NOMO-1 treated with DMSO at 0.1 percent for 48 hours (cell line): Measurements from ENCODE around the gene RAB1A.
"Not testable (repeated sequence)": the region's sequence is repeated elsewhere in the genome, so short reads cannot be mapped to it uniquely, and the experiment has no call there.

Experiments used
- DNase-seq: peaks from one replicate; lab custom pipeline; 2025; ENCODE audit not compliant: unreplicated experiment; lab: John Stamatoyannopoulos, UW

The RAB1A gene

DNA sequence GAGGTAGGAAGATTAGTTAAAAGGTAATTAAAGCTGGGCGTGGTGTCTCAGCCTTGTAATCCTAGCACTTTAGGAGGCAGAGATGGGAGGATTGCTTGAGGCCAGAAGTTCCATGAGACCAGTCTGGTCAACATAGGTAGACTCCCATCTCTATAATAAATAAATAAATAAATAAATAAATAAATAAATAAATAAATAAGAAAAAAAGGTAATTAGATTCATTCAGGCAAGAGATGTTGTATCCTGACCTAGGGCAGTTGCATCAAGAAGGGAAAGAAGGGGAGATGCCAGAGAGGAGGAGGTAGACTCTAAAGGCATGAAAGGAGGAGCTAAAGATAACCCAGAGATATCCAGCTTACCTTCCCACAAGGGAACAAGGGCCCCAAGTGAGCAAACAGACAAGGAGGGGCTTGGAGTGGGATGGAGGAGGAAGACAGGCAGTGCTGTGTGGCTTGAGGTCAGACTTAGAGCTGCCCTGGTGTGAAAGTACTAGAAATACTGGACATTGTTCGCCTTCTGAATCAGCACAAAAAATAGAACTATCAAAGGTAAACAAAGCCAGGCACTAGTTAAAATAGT lies 7.4 kb upstream of the RAB1A start:
- no peak for DNase-seq

DNA sequence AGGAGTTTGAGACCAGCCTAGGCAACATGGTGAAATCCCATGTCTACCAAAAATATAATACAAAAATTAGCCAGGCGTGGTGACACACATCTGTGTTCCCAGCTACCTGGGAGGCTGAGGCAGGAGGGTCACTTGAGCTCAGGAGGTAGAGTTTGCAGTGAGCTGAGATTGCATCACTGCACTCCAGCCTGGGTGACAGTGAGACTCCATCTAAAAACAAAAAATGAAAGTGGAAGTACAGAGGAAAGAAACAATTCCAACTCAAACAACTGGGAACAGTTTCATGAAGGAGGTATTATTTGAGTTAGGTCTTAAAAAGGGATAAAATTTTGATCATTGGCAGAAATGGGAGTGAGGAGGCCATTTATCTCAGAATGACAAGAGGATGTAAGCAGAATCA lies 6.3 kb upstream of the RAB1A start:
- no peak for DNase-seq

DNA sequence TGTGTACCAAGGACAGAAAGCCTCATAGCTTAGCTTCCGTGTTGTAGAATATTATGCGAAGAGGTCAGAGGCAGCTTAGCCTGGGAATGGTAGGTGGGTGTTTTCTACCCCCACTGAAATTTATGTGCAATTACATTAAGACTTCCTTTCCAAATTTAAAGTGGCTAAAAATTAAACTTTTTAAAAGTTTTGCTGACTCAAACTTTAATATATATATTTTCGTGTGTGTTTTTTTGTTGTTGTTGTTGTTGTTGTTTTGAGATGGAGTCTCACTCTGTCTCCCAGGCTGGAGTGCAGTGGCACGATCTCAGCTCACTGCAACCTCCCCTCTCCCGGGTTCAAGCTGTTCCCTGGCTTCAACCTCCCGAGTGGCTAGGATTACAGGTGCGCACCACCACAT lies 4.3 kb upstream of the RAB1A start:
- DNase-seq = no peak

- no peak for DNase-seq
Measured at GRCh38 chr2:65133626-65134025, 3.7 kb upstream of the RAB1A start.

DNA sequence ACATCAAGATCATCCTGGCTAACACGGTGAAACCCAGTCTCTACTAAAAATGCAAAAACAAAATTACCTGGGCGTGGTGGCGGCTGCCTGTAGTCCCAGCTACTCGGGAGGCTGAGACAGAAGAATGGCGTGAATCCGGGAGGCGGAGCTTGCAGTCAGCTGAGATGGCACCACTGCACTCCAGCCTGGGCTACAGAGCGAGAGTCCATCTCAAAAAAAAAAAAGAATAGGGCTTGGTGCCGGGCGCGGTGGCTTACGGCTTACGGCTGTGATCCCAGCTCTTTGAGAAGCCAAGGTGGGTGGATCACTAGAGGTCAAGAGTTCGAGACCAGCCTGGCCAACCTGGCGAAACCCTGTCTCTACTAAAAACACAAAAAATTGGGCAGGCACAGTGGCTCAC lies 3.0 kb upstream of the RAB1A start:
- DNase-seq = not testable (repeated sequence)

DNA sequence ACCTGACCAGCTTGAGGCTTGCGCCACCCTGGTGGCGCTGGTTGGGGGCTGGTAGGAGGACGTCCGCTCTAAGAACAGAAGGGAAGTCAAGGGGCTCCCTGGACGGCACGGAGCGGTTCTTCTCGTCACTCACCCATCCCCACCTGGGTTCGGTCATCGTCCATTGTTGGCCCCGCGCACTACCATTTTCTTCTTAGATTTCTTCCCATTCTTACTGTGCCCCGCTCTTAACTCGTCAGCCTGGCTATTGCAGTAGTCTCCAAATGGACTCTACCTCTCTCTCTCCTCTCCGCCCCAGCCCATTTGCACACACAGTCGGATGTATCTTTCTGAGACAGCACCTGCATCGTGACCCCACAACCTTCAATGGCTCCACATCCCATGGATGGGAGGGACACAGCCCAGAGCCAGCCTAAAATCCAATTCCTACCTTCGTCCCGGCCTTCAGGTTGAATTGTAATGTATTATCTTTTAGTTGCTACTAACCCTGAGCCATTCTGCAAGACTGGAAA lies 814 bp upstream of the RAB1A start:
- DNase-seq = peak; percentile 88

DNA sequence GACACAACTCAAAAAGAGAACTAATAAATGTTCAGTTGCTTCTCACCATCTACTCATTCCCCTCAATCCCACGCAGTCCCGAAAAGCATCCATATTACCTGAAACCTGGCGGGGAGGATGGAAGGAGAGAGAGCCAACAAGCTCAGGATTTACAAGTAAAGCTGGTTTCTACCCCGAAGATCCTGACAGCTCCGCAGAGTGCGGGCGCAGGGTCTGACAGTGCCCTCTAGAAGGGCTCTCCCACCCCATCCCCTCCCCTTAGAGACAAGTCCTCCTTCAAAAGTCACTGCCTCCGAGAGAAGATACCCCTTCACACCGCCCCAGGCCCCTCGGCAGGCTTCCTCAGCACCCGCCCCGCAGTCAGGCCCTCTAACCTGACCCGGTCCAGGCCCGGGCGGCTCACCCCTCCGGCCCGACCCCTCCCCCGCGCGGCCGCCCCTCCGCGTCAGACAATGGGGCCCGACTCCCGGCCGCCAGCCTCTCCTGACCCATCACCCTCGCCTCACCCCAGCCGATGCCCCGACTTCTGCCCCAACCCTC lies 550 bp downstream of the RAB1A start:
- DNase-seq = no peak

GRCh38 chr2:65128297-65129190 lies 1.4 kb downstream of the RAB1A start:
- peak; percentile 88 for DNase-seq

DNA sequence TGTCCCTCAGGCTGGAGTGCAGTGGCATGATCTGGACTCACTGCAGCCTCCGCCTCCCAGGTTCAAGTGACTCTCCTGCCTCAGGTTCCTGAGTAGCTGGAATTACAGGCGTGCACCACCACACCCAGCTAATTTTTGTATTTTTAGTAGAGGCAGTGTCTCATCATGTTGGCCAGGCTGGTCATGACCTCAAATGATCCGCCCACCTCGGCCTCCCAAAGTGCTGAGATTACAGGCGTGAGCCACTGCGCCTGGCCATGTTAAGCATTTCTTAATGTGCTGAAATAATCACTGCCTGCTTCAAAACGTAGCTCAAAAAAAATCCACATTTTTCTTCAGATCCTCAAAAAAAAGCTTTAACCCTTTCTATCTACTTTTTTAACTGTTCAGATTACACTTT lies 4.4 kb downstream of the RAB1A start:
- DNase-seq = not testable (repeated sequence)

- DNase-seq = no peak
Measured at GRCh38 chr2:65122313-65122712, 7.6 kb downstream of the RAB1A start.

DNA sequence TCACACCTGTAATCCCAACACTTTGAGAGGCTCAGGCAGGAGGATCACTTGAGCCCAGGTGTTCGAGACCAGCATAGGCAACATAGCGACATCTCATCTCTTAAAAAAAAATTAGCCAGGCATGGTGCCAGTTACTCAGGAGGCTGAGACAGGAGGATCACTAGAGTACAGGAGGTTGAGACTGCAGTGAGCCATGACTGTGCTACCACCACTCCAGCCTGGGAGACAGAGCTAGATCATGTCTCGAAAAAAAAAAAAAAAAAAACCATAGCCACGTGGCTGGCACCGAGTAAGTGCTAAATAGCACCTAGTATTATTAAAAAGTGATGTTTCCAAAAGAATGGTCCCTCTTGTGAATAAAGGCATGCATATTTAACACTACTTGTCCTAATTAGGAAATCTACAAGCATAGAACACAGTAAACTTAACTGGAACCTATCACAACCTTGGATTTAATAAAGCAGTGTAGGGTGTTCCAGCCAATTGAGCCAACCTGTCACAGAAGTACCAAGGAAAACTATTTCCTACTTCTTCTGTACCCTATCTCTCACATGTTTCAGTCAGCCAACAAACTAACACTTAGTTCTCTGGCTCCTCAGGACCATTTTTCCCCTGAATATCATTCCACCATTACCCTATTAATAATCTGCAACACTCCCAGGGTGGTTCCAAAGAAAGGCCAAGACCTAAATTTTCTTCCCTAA lies 8.8 kb downstream of the RAB1A start:
- no peak for DNase-seq

GRCh38 chr2:65116645-65117044 lies 13.3 kb downstream of the RAB1A start:
- no peak for DNase-seq

GRCh38 chr2:65114921-65115320 lies 15.0 kb downstream of the RAB1A start:
- no peak for DNase-seq

DNA sequence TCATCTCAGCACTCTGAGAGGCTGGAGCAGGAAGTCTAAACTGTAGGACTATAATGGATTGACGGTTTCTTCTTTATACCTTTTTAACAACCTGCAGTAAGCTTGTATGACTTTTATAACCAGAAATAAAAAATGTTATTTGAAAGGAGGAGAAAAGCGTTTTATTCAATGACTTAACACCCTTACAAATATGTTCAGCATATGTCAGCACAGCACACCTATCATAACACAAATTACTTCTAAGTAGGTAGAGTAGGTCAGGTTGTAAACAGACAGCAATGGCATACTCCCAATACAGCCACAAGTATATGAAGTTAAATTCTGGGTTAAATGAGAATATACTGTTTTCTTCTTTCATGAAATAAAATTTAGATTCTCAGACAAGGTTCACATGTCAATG lies 16.1 kb downstream of the RAB1A start:
- DNase-seq = no peak

GRCh38 chr2:65113229-65113628 lies 16.7 kb downstream of the RAB1A start:
- DNase-seq = no peak

GRCh38 chr2:65112633-65113032 lies 17.3 kb downstream of the RAB1A start:
- no peak for DNase-seq

DNA sequence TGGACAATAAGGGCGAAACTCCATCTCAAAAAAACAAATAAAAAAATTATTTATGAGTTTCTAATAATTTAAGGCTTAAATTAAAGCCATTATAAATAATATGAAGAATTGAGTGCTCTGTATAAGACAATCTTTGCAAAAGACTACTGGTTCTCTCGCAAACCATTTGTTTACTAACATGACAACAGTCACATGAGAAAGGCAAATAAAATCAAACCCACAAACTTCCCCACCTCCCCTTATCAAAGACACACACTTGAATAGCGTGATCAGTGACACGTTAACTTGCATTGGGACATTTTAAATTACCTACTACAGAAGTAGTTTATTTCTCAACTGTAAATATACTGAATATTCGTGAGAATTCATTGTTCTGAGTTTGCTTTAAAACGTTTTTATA lies 21.1 kb downstream of the RAB1A start:
- no peak for DNase-seq

- no peak for DNase-seq
Measured at GRCh38 chr2:65107530-65107929, 22.4 kb downstream of the RAB1A start.

GRCh38 chr2:65103013-65103715 lies 26.7 kb downstream of the RAB1A start:
- DNase-seq = no peak

DNA sequence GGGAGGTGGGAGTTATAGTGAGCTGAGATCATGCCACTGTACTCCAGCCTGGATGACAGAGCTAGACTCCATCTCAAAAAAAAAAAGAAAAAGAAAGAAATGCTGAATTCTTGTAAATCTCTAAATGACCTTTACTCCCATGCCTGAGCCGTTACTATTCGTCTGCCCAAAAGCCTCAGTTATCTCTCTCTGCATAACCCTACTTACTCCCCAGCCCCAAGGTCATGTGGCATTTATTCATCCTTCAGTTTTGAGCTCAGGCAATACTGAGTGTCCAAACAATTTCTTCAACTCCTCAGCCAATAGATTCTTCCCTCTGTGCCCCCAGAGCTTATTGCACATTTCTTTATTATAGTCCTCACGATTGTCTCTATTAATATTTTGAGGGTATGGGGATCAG lies 28.8 kb downstream of the RAB1A start:
- no peak for DNase-seq

GRCh38 chr2:65098741-65099140 lies 31.2 kb downstream of the RAB1A start:
- DNase-seq = no peak
